ENCODE results near the gene LMO7. TPM values are rescaled to one million over a fixed set of nuclear protein-coding genes. Genes with fewer than 3 reads are reported as not detected.

LMO7 gene
- total RNA-seq, 1 experiment from 2014 or later = 20.4 TPM

- Histone ChIP-seq H3K27me3 (ENCODE audit: insufficient read depth, low read length) (no peaks in the 10 kb centered on the region), H3K27ac (ENCODE audit: insufficient read length, low read depth, low read length) (no peak overlapping the region), H2BK12ac (ENCODE audit: insufficient read length, low read depth, low read length) (no peak overlapping the region), H2BK5ac (ENCODE audit: insufficient read length, low read length) (no peak overlapping the region), H2AK5ac (ENCODE audit: insufficient read length, low read length) (no peak overlapping the region), H3K9ac (ENCODE audit: extremely low read depth, insufficient read length, low read length) (no peak overlapping the region), H4K8ac (replicated peaks; ENCODE audit: insufficient read length, low read depth, low read length) (no peak overlapping the region), H3K23me2 (ENCODE audit: insufficient read length, low read depth, low read length, poor library complexity, severe bottlenecking) (no peaks in the 10 kb centered on the region), H2BK120ac (ENCODE audit: low read depth, low read length, poor library complexity, severe bottlenecking) (no peak overlapping the region), H3K79me1 (ENCODE audit: insufficient read depth, low read depth, low read length, poor library complexity, severe bottlenecking) (no peaks in the 10 kb centered on the region), H3K23ac (ENCODE audit: insufficient read length, low read depth, low read length) (no peak overlapping the region), H3K56ac (ENCODE audit: insufficient read length, low read depth, low read length) (no peak overlapping the region), H3K4me1 (ENCODE audit: insufficient read depth, low read length) (no peaks in the 10 kb centered on the region), H2BK15ac (ENCODE audit: low read depth, low read length) (no peak overlapping the region), H3K79me2 (ENCODE audit: insufficient read depth, low read length) (no peaks in the 10 kb centered on the region), H4K5ac (ENCODE audit: insufficient read length, low read depth, low read length) (no peak overlapping the region), H3K14ac (ENCODE audit: insufficient read depth, low read length) (no peak overlapping the region), H3K4ac (ENCODE audit: low read depth, low read length) (no peak overlapping the region), H3K4me2 (ENCODE audit: insufficient read depth, insufficient read length, low read length) (no peak overlapping the region), H2AFZ (ENCODE audit: low read length) (no peak overlapping the region), H4K20me1 (ENCODE audit: control insufficient read depth, insufficient read depth, insufficient read length) (no peaks in the 10 kb centered on the region), H3K9me3 (ENCODE audit: control insufficient read depth, low read depth, low read length) (no peaks in the 10 kb centered on the region), H3K18ac (ENCODE audit: insufficient read length, low read depth, low read length) (no peak overlapping the region), H4K91ac (ENCODE audit: insufficient read length, low read depth, low read length) (no peak overlapping the region), H2BK20ac (ENCODE audit: low read depth, low read length, poor library complexity, severe bottlenecking) (no peak overlapping the region), H3T11ph (ENCODE audit: low read length) (no peak overlapping the region)
- TF ChIP-seq, protein P1, sequence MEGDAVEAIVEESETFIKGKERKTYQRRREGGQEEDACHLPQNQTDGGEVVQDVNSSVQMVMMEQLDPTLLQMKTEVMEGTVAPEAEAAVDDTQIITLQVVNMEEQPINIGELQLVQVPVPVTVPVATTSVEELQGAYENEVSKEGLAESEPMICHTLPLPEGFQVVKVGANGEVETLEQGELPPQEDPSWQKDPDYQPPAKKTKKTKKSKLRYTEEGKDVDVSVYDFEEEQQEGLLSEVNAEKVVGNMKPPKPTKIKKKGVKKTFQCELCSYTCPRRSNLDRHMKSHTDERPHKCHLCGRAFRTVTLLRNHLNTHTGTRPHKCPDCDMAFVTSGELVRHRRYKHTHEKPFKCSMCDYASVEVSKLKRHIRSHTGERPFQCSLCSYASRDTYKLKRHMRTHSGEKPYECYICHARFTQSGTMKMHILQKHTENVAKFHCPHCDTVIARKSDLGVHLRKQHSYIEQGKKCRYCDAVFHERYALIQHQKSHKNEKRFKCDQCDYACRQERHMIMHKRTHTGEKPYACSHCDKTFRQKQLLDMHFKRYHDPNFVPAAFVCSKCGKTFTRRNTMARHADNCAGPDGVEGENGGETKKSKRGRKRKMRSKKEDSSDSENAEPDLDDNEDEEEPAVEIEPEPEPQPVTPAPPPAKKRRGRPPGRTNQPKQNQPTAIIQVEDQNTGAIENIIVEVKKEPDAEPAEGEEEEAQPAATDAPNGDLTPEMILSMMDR (conservative IDR thresholded peaks at IDR 0.05) = no peak
- Mint-ChIP-seq H3K4me3 (no peak overlapping the region), H3K9me3 (no peaks in the 10 kb centered on the region; a peak in 1 of 5 replicates), H3K27me3 (ENCODE audit: low read depth) (no peaks in the 10 kb centered on the region), H3K36me3 (ENCODE audit: insufficient read depth in 1 of 3, low read depth in 3 of 3) (no peaks in the 10 kb centered on the region), H3K27ac (no peak overlapping the region), H3K4me1 (peaks cover 4 to 5% of the 10 kb centered on the region in 2 experiments; a peak in 1 of 4 replicates)
- DNase-seq = no peak
- no CpG with 5 or more reads among the region's 6 CpGs for WGBS (ENCODE audit: extremely low coverage, insufficient read length, low lambda C conversion rate)
Observed at GRCh38 chr13:75860935-75861334, 224.8 kb downstream of the LMO7 start.
